T-helper 22 cell (primary cell): ENCODE data around the gene SMCO1.
"Not testable (repeated sequence)": the region's sequence is repeated elsewhere in the genome, so short reads cannot be mapped to it uniquely, and the experiment has no call there.

Experiments used
- DNase-seq: peaks from one replicate; pipeline ENCODE4 v3.0.0-alpha.2; 2020; ENCODE audit warnings: low read depth

Gene SMCO1, protein sequence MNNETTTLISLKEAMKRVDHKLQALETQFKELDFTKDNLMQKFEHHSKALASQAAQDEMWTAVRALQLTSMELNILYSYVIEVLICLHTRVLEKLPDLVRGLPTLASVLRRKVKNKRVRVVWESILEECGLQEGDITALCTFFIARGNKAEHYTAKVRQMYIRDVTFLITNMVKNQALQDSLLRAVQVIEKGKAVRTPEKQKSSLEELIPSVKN

DNA sequence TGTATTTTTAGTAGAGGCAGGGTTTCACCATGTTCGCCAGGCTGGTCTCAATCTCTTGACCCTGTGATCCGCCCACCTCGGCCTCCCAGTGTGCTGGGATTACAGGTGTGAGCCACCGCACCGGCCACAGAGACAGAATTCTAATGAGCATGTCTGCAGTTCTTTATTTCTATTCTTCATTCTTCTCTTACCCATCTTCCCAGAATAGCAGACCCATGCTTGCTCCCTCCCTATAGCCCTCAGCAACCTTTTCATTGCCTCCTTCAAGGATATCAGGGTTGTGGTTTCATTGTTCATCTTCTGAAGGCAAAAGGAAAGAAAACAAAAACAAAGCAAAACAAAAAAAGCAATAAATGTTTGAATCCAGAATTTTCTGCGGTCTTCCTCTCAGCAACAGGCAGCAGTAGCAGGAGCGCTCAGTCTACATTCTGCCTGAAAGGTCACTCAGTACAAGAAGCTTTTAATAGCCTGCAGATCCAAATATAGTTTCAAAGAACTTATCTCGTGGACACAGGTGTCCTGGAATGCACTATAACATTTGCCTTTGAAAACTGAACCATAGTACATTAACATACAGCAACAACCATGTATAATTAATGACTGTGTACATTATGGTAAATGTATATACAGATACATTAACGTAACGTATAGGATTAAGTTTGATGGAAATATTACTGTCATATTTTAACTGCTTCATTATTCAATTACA lies at the start of gene SMCO1:
TSS of gene SMCO1 (minus strand) at position 434 of the 709 bp plus-strand sequence. CDS start at position 297, 137 bp downstream.
- DNase-seq: no peak

DNA sequence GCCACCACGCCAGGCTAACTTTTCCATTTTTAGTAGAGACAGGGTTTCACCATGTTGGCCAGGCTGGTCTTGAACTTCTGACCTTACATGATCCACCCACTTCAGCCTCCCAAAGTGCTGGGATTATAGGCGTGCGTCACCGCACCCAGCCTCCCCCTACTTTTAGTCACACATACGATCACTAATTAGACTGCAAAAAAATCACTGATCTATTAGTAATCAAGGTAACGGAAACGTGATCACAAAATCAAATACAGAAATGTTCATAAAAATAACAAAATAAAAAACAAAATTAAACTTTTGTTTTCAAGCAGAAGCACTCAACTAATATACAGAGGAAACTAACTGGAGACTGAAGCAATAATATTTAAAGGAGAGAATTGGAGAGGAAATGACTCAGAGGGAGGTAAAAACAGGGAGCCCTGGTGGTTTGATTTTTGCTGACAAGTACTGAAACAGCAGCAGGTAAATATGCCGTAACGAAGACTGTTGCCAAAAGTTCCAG lies 48.6 kb upstream of the SMCO1 start:
- DNase-seq: peak; percentile 36

DNA sequence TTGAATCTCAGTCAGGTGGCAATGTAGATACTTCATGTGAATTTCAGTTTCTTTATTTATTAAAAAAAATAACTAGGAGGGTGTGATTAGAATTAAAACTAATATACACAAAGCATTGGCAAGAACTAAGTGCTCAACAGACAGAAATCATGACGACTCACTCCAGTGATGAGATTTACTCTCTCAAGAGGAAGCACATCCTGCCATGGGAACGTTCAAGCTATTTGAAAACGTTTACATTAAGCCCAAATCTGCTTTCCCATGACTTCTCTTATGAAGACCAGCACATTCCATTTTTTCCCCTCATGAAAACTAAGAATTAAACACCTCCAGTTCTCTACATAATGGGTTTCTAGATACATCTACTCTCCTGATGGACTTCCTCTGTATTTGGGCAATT lies 44.7 kb upstream of the SMCO1 start:
- DNase-seq: no peak

DNA sequence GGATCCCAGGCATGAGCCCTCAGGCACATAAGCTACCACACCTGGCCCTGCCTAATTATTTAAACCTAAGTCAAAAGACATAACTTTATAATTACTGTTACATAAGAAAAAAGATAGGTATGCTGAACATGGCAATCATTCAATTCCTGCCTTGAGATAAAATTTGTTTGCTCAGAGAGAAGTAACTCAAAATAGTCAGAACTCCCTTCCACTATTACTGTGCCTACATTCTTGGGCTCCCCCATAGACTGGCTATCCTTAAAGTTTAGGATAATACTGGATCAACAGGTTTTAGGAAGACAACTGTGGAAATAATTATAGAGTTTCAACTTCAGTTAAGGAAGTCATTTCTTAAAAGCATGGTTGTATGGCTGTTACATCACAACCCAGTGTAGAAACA lies 43.3 kb upstream of the SMCO1 start:
- no peak for DNase-seq

DNA sequence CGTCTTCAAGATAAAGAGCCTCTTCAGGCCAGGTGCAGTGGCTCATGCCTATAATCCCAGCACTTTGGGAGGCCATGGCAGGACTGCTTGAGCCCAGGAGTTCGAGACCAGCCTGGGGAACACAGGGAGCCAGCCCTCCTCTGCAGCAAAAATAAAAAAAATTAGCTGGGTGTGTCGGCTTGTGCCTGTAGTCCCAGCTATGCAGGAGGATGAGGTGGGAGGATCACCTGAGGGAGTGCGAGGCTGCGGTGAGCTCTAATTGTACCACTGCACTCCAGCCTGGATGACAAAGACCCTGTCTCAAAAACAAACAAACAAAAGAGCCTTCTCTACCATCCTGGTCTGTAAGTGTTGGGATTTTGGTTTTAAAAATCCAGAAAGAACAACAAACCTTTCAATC lies 42.1 kb upstream of the SMCO1 start:
- no peak for DNase-seq

DNA sequence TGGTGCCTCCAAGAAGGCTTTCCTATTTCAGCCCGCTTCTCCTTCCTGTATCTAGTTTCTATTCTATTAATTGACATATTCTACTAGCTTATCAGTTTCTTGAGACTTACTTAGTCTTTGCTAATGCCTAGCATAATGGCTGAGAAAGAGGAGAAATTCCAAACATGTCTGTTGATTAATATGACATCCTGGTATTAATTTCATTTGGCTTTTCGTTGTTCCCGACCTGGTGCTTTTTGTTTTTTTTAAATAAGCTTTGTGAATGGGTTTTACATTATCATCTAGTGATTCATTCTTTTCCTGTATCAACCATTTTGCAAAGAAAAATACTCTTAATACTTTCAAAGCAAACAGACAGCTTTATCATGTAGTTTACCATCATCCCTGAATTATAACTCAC lies 40.1 kb upstream of the SMCO1 start:
- DNase-seq: no peak

DNA sequence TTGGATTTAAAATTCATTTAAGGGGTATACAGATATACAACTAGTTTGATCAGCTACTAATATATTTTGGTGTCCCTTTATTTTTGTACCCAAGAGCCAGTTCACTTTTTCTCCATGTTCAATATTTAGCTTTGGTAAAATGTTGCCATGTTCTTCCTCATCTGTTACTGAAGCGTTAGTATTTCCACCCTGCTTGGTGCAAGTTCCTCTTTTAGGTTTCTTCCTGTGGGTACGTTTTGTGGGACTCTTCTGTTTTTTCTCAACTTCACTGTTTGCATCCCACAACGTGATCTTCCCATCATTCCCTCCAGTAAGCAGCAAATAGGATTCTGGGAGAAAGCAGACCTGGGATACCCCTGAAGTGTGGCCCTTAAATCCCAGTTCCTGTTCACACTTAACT lies 39.1 kb upstream of the SMCO1 start:
- DNase-seq: no peak

DNA sequence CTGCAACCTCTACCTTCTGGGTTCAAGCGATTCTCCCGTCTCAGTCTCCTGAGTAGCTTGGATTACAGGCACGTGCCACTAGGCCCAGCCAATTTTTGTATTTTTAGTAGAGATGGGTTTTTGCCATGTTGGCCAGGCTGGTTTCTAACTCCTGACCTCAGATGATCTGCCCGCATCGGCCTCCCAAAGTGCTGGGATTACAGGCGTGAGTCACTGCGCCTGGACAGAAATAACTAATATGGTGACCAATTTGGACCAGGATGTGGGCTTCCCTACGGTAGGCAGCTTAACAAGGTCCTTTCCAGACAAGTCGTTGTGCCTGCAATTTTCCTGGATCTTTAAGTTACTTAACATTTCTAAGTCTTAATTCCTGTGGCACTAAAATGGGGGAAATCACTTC lies 38.4 kb upstream of the SMCO1 start:
- DNase-seq: no peak

DNA sequence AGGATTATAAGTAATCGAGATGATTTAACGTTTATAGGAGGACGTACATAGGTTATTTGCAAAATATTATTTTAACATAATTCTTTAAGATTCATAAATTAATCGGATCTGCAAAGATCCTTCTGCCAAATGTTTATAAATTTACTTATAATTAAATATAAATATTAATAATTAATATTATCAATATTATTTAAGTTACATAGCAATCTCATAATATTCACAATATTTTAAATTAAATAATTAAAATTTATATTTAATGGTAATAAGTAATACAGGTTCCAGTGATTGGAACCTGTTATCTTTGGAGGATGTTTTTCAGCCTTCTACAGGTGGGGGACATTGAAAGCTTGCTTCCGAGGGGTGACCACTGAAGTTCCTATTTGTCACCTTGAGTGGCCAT lies 37.1 kb upstream of the SMCO1 start:
- DNase-seq: no peak

DNA sequence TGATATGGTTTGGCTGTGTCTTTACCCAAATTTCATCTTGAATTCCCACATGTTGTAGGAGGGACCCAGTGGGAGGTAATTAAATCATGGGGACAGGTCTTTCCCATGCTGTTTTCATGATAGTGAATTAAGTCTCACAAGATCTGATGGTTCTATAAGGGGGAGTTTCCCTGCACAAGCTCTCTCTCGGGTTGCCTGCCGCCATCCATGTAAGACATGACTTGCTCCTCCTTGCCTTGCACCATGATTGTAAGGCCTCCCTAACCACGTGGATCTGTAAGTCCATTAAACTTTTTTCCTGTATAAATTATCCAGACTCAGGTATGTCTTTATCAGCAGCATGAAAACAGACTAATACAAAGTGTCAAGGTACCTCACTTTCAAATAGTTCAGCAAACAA lies 35.0 kb upstream of the SMCO1 start:
- not testable (repeated sequence) for DNase-seq

DNA sequence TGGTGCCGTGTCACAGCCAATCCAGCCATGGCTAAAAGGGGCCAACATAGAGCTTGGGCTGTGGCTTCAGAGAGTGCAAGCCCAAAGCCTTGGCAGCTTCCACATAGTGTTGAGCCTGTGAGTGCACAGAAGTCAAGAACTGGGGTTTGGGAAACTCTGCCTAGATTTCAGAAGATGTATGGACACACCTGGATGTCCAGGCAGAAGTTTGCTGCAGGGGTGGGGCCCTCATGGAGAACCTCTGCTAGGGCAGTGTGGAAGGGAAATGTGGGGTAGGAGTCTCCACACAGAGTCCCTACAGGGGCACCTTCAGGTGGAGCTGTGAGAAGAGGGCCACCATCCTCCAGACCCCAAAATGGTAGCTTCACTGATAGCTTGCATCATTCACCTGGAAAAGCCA lies 34.2 kb upstream of the SMCO1 start:
- not testable (repeated sequence) for DNase-seq

DNA sequence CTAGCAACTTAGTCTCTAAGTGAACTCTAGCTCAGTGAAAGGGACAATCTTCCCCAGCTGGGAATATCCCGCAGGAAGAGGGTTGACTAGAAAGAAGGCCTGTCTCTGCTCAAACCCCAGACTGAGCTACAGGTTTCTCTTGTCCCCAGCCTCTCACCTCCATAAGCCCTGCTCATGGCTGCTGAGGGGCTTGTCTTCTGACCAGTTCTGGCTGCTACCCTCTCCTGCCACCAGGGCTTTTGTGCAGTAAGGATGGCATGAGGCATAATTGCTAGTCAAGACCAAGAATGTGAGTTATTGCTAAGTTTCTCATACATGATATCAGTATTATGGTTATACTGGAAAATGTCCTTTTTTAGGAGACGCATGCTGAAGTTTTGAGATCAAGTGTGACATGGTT lies 31.9 kb upstream of the SMCO1 start:
- DNase-seq: no peak

DNA sequence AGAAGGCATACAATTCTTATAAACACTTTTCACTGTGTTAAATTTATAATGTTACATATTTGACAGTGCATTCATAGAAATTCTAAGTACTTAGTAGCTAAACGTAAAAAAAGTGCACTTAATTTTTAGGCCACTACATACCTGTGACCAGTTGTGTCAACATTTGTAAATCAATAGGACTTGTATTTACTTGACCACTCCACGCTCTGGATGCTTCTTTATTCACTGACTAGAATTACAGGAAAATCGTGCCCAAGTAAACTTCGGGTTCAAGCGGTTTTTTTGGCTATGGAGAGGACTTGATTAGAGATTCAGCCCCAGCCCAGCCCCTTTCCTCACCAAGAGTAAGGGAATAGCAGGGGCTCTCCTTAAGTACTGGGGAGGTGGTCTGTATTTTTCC lies 31.4 kb upstream of the SMCO1 start:
- no peak for DNase-seq

DNA sequence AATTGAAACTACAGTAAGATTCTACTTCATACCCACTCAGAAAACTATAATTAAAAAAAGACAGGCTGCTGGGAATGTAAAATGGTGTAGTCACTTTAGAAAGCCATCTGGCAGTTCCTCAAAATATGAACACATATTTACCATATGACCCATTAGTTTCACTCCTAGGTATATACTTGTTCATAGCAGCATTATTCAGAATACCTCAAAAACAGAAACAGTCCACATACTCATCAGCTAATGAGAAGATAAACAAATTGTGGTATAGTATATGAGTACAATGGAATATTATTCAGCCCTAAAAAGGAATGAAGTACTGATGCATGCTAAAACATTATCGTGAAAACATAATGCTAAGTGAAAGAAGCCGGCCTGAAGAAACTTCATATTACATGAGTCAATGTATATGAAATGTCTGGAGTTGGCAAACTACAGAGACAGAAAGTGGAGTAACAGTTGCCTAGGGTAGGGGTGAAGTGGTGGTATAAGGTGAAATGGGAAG lies 29.4 kb upstream of the SMCO1 start:
- no peak for DNase-seq

DNA sequence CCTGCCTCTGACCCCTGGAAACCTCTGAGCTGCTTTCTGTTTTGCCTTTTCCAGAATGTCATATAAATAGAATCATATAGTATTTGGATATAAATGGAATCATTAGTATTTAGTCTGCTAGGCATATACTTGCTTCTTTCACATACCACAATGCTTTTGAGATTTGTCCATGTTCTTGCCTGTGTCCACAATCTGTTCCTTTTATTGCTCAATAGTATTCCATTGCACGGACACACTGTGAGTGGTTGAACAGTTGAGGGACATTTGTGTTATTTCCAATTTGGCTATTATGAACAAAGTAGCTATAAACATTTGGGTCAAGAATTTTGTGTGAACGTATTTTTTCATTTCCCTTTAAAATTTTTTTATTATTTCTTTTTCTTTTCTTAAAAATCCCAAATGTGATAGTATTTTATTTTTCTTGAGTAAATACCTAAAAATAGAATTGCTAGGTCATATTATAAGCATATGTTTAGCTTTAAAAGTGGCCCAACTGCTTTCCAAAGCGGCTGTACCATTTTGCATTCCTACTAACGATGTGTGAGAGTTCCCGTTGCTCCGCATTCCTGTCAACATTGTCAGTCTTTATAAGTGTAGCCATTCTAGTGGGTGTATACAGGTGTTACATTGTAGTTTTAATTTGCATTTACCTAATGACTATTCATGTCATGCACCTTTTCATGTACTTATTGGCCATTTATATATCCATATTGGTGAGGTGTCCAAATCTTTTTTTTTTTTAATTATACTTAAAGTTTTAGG lies 26.7 kb upstream of the SMCO1 start:
- no peak for DNase-seq

DNA sequence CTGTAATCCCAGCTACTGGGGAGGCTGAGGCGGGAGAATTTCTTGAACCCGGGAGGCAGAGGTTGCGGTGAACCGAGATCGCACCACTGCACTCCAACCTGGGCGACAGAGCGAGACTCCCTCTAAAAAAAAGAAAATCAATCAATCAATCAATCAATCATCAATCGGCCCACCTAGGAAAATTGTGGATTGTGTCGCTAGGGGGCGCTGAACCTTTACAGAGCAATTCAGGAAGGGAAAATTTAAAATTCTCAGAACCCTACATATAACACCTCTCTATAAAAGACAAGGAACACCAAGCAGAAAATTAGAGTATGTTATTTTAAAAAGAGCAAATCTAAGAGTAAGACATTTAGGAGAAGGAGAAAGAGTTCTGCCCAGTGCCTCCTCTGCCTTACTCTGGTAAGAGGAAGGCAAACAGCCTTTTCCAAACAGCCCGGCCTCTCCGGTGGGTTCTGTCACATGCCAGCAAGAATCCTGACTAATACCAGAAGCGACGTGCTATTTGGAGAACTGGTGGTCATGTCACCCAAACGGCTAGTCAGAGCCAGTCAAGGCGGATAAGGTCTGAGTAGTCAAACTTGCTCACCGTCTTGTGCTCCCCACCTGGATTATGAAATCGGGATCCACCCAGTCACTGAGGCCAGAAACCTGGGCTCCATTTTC lies 22.3 kb upstream of the SMCO1 start:
- peak; percentile 22 for DNase-seq

DNA sequence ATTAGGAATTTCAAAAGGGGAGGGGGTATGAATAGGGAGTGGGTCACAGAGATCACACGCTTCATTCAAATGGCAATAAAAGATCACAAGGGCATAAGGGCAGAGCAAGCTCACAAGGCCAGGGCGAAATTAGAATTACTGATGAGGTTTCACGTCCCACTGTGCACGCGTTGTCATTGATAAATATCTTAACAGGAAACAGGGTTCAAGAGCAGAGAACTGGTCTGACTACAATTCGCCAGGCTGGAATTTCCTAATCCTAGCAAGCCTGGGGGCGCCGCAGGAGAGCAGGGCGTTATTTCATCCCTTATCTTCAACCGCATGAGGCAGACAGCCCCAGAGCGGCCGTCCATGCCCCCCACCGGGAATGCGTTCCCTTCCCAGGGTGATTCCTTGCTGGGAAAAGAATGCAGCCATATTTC lies 18.1 kb upstream of the SMCO1 start:
- DNase-seq: no peak

DNA sequence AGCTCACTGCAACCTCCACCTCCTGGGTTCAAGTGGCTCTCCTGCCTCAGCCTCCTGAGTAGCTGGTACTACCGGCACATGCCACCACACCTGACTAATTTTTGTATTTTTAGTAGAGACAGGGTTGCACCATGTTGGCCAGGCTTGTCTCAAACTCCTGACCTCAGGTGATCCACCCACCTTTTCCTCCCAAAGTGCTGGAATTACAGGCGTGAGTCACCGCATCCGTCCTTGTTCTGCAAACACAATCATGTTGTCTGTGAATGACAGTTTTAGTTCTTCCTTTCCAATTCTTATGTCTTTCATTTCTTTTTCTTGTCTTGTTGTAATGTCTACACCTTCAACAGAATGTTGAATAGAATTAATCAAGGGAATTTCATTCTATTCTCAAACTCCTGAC lies 16.3 kb upstream of the SMCO1 start:
- DNase-seq: no peak

DNA sequence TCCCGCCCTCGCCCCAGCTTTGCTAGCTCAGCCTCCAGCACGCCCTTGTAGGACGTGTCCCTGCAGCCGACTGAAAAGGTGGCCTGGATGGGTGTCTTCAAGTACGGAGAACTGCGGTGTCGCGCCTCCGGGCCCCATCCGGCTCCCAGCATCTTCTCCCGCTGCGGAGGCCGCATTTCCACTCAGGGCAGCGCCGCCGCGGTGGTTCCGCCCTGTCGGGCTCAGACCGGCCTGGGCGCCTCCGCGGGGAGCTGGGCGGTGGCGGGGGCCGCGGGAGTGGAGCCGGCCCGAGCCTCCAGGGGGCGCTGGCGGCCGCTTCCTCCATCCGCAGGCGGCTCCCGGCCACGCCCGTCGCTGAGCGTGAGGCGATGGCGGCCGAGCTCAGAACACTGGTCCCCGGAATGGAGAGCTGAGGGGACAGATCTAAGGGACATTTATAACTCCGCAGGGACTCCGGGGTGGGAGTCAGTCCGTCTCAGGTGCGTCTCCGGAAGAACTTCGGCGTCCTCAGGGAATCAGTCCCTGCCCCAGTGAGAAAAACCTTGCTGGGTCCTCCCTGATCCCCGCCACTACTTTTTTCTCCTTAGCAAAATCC lies 13.6 kb upstream of the SMCO1 start:
- DNase-seq: peak; percentile 33

DNA sequence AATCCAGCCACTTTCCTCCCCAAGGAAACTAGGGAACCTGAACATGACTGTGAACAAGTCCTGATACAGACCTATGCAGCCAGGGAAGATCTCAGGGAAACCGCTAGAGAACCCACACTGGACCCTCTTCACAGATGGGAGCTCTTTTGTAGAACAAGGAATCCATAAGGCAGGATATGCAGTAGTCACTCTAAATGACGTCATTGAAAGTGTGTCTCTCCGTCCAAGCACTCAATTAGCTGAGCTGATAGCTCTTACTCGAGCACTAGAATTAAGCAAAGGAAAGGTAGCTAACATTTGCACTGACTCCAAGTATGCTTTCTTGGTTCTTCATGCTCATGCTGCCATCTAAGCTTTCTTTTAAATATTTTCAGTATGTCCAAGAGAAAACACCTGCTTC lies 10.0 kb upstream of the SMCO1 start:
- no peak for DNase-seq

DNA sequence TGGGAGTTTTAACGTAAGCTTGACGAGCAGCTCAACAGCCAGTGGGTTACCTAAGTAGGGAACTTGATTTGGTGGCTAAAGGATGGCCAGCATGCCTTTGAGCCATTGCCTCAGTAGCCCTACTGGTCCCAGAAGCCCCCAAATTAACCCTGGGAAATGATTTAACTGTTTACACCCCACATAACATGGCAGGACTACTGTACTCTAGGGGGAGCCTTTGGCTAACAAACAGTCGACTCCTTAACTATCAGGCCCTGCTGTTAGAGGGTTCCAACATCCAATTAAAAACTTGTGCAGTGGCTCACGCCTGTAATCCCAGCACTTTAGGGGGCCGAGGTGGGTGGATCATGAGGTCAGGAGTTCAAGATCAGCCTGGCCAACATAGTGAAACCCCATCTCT lies 9.4 kb upstream of the SMCO1 start:
- DNase-seq: no peak

DNA sequence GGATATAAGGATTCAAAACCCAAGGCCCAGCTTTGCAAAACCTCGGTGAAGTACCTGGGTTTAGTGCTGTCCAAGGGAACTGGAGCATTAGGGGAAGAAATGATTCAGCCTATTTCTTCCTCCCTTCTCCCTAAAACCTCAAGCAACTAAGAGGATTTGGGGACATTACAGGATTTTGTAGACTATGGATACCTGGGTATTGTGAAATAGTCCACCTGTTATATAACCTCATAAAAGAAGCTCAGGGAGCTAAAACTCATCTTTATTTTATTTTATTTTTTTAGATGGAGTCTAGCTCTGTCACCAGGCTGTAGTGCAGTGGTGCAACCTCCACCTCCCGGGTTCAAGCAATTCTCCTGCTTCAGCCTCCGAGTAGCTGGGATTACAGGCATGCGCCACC lies 8.7 kb upstream of the SMCO1 start:
- no peak for DNase-seq
